ENCODE measurements around the gene SLC35F4.

DNA sequence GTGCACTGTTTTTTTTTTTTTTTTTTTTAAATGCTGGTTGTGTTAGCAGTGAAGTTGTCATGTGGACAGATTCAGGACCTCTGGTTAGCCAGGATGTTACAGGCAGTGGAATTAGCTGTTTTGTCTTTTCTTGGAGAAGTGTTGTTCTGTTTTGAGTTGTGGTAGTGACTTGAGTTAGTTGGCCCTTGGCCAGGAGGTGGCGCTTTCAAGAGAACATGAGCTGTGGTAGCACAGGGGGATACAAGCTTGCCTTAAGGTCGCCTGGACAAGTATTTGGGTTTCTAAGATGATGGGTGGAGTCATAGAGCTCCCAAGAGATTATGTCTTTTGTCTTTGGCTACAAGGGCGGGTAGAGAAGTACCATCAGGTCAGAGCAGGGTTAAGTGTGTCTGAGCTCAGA lies 338.9 kb downstream of the SLC35F4 start:
- TF ChIP-seq CTCF (IDR thresholded peaks at IDR 0.05; ENCODE audit: low read depth, low read length) (peak; percentile 16), POLR2A (IDR thresholded peaks at IDR 0.05; ENCODE audit: extremely low read depth, insufficient read length) (no peak)

Measured in NB4 (cell line).